Measurements from ENCODE around the gene ACER2.
"Not testable (repeated sequence)": the region's sequence is repeated elsewhere in the genome, so short reads cannot be mapped to it uniquely, and the experiment has no call there.

Gene ACER2

DNA sequence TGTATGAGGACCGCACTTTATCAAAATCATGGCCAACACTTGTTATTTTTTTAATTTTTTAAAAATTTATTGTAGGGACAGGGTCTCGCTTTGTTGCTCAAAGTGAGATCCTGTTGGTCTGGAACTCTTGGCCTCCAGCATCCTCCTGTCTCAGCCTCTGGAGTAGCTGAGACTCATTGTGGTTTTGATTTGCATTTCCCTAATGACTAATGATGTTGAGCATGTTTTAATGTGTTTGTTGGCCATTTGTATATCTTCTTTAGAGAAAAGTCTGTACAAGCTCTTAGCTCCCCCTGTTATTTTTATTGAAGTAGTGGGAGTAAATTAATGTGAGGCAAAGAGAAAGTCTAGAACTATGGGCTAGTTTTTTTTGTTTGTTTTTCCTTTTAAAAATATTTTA lies 27.2 kb upstream of the ACER2 start:
- no peak overlapping the region for H3K27ac ChIP-seq (ENCODE audit: low read length)
- H3K27me3 ChIP-seq (ENCODE audit: control insufficient read depth, insufficient read depth, low read length) = no peaks in the 10 kb centered on the region
- no peak overlapping the region for H3K9ac ChIP-seq (ENCODE audit: low read length)
- no peaks in the 10 kb centered on the region for H3K9me3 ChIP-seq (ENCODE audit: control insufficient read depth, low read depth, low read length)
- H3K4me3 ChIP-seq (ENCODE audit: low read length) = no peak overlapping the region
- peaks cover 11% of the 10 kb centered on the region for H3K4me1 ChIP-seq (ENCODE audit: control insufficient read depth, low read depth, low read length)
- H3K36me3 ChIP-seq (ENCODE audit: control insufficient read depth, low read depth, low read length) = peaks cover 27% of the 10 kb centered on the region

DNA sequence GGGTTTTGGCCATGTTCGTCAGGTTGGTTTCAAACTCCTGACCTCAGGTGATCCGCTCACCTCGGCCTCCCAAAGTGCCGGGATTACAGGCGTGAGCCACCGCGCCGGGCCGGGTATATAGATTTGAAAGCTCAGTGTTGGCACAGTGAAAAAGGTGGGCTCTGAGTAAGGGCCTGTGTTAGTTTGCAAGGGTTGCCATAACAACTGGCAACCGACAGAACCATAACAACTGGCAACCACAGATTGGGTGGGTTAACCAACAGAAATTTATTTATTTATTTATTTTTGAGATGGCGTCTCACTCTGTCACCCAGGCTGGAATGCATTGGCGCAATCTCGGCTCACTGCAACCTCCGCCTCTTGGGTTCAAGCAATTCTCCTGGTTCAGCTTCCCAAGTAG lies 23.6 kb upstream of the ACER2 start:
- H3K9me3 ChIP-seq (ENCODE audit: control insufficient read depth, low read depth, low read length); H3K9ac ChIP-seq (ENCODE audit: low read length); H3K27ac ChIP-seq (ENCODE audit: low read length); H3K4me1 ChIP-seq (ENCODE audit: control insufficient read depth, low read depth, low read length); H3K36me3 ChIP-seq (ENCODE audit: control insufficient read depth, low read depth, low read length); H3K27me3 ChIP-seq (ENCODE audit: control insufficient read depth, insufficient read depth, low read length); H3K4me3 ChIP-seq (ENCODE audit: low read length): not testable (repeated sequence)

DNA sequence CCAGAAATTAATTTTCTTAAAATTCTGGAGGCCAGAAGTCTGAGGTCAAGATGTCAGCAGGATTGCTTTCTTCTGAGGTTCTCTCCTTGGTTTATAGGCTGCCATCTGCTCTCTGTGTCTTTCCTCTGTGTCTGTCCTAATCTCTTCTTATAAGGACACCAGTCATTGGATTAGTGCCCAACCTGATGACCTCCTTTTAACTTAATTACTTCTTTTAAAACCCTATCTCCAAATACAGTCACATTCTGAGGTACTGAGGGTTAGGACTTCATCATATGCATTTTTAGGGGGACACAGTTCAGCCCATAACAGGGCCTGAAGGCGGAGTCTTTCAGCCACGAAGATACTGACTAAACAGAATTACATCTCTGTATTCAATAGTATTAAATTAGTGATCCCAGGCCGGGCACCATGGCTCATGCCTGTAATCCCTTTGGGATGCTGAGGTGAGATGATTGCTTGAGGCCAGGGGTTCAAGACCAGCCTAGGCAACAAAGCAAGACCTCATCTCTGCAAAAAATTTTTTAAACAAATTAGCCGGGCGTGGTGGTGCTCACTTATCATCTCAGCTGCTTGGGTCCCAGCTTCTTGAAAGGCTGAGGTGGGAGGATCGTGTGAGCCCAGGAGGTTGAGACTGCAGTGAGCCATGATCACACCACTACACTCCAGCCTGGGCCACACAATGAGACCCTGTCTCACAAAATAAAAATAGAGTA lies 22.9 kb upstream of the ACER2 start:
- H3K9ac ChIP-seq (ENCODE audit: low read length) = no peak overlapping the region
- H3K9me3 ChIP-seq (ENCODE audit: control insufficient read depth, low read depth, low read length) = no peaks in the 10 kb centered on the region
- no peak overlapping the region for H3K4me3 ChIP-seq (ENCODE audit: low read length)
- H3K36me3 ChIP-seq (ENCODE audit: control insufficient read depth, low read depth, low read length) = no peaks in the 10 kb centered on the region
- no peaks in the 10 kb centered on the region for H3K4me1 ChIP-seq (ENCODE audit: control insufficient read depth, low read depth, low read length)
- no peak overlapping the region for H3K27ac ChIP-seq (ENCODE audit: low read length)
- H3K27me3 ChIP-seq (ENCODE audit: control insufficient read depth, insufficient read depth, low read length) = no peaks in the 10 kb centered on the region

DNA sequence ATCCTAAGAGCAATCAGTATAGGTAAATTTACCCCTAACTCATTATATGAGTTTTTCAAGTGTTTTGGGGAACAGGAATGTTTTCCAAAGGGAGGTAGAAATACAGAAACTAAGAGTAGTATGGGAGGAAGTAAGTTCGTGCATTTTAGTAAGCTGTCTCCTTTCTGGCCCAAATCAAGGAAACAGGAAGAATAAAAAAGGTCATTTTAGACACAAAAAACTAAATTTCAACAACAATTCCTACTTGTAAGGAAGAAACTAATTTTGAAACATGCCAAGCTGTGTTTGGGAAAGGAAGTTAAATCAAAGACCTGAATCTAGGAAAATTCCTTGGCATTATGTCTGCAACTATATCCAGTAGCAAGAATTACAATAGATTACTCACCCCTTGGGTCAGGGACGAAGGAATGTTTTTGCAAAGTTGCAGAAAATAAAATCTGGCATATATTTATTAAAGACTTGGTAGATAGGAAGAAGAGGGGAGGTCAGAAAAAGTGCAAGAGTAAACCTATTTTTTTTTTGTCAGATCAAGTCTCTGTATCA lies 22.2 kb upstream of the ACER2 start:
- H3K4me3 ChIP-seq (ENCODE audit: low read length) = no peak overlapping the region
- H3K27ac ChIP-seq (ENCODE audit: low read length) = no peak overlapping the region
- no peaks in the 10 kb centered on the region for H3K4me1 ChIP-seq (ENCODE audit: control insufficient read depth, low read depth, low read length)
- no peaks in the 10 kb centered on the region for H3K27me3 ChIP-seq (ENCODE audit: control insufficient read depth, insufficient read depth, low read length)
- H3K36me3 ChIP-seq (ENCODE audit: control insufficient read depth, low read depth, low read length) = no peaks in the 10 kb centered on the region
- no peak overlapping the region for H3K9ac ChIP-seq (ENCODE audit: low read length)
- H3K9me3 ChIP-seq (ENCODE audit: control insufficient read depth, low read depth, low read length) = no peaks in the 10 kb centered on the region

DNA sequence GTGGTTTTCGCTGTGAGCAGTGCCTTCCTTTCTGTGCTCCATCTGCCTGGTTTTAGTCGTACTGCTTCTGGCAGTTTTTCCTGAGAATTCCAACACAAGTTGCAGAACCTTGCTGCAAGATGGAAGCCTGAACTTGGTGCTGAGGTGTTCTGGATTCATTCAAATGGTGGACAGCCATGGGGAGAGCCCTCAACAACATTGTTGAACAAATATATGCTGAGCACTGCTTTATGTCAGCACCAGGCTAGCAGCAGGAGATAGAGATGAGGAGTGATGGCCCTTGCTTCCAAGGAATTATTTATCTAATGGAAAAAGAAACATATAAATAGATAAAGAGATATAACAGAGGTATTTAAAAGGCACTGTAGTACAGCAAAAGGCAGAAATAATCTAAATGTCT lies 21.5 kb upstream of the ACER2 start:
- Histone ChIP-seq H3K27ac (ENCODE audit: low read length) (no peak overlapping the region), H3K27me3 (ENCODE audit: control insufficient read depth, insufficient read depth, low read length) (no peaks in the 10 kb centered on the region), H3K4me3 (ENCODE audit: low read length) (no peak overlapping the region), H3K9ac (ENCODE audit: low read length) (no peak overlapping the region), H3K9me3 (ENCODE audit: control insufficient read depth, low read depth, low read length) (no peaks in the 10 kb centered on the region), H3K36me3 (ENCODE audit: control insufficient read depth, low read depth, low read length) (no peaks in the 10 kb centered on the region), H3K4me1 (ENCODE audit: control insufficient read depth, low read depth, low read length) (no peaks in the 10 kb centered on the region)

DNA sequence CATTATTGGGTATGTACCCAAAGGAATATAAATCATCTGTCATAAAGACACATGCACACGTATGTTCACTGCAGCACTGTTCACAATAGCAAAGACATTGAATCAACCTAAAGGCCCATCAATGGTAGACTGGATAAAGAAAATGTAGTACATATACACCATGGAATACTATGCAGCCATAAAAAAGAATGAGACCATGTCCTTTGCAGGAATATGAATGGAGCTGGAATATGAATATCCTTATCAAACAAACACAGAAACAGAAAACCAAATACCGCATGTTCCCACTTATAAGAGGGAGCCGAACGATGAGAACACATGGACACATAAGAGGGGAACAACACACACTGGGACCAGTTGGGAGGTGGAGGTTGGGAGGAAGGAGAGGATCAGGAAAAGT lies 19.3 kb upstream of the ACER2 start:
- not testable (repeated sequence) for H3K4me1 ChIP-seq (ENCODE audit: control insufficient read depth, low read depth, low read length); H3K9ac ChIP-seq (ENCODE audit: low read length); H3K27me3 ChIP-seq (ENCODE audit: control insufficient read depth, insufficient read depth, low read length); H3K4me3 ChIP-seq (ENCODE audit: low read length); H3K36me3 ChIP-seq (ENCODE audit: control insufficient read depth, low read depth, low read length); H3K27ac ChIP-seq (ENCODE audit: low read length); H3K9me3 ChIP-seq (ENCODE audit: control insufficient read depth, low read depth, low read length)

DNA sequence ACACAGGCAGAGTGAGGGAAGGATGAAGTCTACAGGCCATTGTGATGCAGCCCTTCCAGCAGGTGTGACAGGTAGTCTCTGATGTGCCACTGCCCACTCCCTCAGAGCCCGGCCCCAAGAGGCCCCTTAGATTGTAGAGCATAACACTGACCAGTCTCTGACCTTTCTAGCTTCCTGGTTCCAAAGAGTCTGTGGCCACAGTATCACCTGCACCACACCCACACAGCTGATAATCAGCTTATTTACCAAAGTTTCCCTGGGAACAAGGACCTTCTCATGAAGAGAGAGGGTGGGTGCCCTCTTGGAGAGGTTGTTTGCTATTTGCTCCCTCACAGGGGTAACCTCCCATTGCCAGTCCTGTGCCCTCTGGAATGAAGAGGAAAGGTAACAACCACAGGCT lies 11.0 kb upstream of the ACER2 start:
- Histone ChIP-seq H3K27me3 (ENCODE audit: control insufficient read depth, insufficient read depth, low read length) (no peaks in the 10 kb centered on the region), H3K9ac (ENCODE audit: low read length) (no peak overlapping the region), H3K36me3 (ENCODE audit: control insufficient read depth, low read depth, low read length) (no peaks in the 10 kb centered on the region), H3K4me3 (ENCODE audit: low read length) (no peak overlapping the region), H3K9me3 (ENCODE audit: control insufficient read depth, low read depth, low read length) (no peaks in the 10 kb centered on the region), H3K4me1 (ENCODE audit: control insufficient read depth, low read depth, low read length) (no peaks in the 10 kb centered on the region), H3K27ac (ENCODE audit: low read length) (no peak overlapping the region)

DNA sequence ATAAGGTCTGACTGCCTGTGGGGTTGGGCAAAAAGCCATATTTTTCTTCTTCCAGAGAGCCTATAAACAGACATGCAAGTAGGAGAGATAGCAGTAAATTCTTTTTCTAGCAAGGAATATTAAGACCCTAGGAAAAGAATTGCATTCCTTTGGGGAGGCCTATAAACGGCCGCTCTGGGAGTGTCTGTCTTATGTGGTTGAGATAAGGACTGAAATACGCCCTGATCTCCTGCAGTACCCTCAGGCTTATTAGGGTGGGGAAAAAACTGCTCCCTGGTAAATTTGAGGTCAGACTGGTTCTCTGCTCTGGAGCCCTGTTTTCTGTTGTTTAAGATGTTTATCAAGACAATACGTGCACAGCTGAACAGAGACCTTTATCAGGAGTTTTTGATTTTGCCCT lies 5.6 kb upstream of the ACER2 start:
- not testable (repeated sequence) for H3K27ac ChIP-seq (ENCODE audit: low read length); H3K36me3 ChIP-seq (ENCODE audit: control insufficient read depth, low read depth, low read length); H3K27me3 ChIP-seq (ENCODE audit: control insufficient read depth, insufficient read depth, low read length); H3K9ac ChIP-seq (ENCODE audit: low read length); H3K4me3 ChIP-seq (ENCODE audit: low read length); H3K9me3 ChIP-seq (ENCODE audit: control insufficient read depth, low read depth, low read length); H3K4me1 ChIP-seq (ENCODE audit: control insufficient read depth, low read depth, low read length)

DNA sequence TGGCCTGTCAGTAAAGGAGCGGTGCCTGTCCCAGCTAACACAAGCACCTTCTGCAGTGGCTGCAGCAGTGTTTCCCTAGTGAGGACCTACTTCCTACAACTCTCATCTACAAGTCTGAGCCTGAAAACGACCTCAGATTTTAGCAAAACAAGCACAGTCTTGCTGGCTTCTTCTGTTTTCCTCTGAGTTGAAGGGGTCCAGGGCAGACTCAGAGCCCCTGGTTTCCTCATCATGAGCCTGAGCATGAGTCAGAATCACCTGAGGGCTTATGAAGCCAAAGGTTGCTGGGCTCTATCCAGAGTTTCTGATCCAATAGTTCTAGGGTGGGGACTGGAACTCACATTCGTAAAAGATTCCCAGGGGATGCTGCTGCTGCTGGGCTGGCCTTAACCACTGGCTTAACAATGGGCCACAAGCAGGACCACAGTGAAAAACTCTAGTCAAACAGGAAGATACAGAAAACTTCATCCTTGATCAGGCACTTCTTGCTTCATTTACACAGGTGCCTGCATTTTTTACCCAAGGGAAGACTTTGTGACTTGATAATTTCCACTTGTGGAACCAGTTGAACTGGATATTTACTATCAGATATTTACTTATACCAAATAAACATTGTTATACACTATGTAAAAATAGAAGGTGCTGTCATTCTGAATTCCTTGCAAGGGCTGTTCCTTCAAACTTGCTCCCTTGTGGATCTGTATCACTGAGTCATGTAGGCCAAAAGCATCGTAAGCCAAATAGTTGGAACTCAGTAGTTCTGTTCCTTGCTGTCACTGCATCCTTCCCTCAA lies 4.3 kb upstream of the ACER2 start:
- Histone ChIP-seq H3K4me1 (ENCODE audit: control insufficient read depth, low read depth, low read length) (peaks cover 4% of the 10 kb centered on the region), H3K9me3 (ENCODE audit: control insufficient read depth, low read depth, low read length) (no peaks in the 10 kb centered on the region), H3K36me3 (ENCODE audit: control insufficient read depth, low read depth, low read length) (no peaks in the 10 kb centered on the region), H3K4me3 (ENCODE audit: low read length) (no peak overlapping the region), H3K27me3 (ENCODE audit: control insufficient read depth, insufficient read depth, low read length) (peaks cover 8% of the 10 kb centered on the region), H3K9ac (ENCODE audit: low read length) (no peak overlapping the region), H3K27ac (ENCODE audit: low read length) (no peak overlapping the region)

DNA sequence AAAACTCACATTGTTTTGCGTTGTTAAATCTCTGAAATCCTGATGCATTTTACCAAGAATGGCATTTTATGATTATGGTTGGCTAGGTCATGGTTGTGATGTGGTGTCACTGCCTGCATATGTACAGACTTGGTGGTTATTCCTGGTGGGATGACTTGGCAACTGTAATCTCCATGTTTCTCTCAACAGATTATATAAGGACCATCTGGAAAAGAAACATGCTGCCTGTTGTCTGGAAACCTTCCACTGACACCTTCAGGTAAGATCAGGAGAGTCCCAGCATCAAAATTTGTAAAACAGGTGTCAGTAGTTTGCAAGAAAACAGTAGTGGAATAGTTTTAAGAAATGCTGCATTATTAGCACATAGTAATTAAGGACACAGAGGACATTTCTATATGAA lies 3.0 kb upstream of the ACER2 start:
- Histone ChIP-seq H3K9ac (ENCODE audit: low read length) (no peak overlapping the region), H3K27me3 (ENCODE audit: control insufficient read depth, insufficient read depth, low read length) (peaks cover 12% of the 10 kb centered on the region), H3K36me3 (ENCODE audit: control insufficient read depth, low read depth, low read length) (no peaks in the 10 kb centered on the region), H3K4me3 (ENCODE audit: low read length) (no peak overlapping the region), H3K27ac (ENCODE audit: low read length) (no peak overlapping the region), H3K4me1 (ENCODE audit: control insufficient read depth, low read depth, low read length) (peaks cover 9% of the 10 kb centered on the region), H3K9me3 (ENCODE audit: control insufficient read depth, low read depth, low read length) (no peaks in the 10 kb centered on the region)

DNA sequence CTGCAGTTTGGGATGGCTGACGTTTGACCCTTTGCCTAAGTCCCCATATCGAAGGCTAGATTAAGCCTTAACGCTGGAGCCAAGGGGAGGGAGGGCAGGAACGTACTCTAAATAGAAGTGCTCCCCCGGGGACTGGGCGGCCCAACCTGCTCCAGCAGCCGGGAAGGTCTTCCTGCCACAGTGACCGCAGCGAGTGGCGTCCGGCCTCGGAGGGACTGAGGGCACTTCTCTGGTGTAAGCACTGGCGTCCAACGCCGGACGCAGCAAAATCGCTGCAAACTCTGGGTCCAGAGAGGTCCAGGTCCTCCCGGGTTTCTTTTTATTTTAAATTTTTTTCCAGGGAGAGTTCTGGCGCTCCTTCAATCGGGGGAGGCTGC lies 505 bp upstream of the ACER2 start:
- peaks cover 12% of the 10 kb centered on the region for H3K27me3 ChIP-seq (ENCODE audit: control insufficient read depth, insufficient read depth, low read length)
- H3K4me3 ChIP-seq (ENCODE audit: low read length) = peak overlapping the region; percentile 95
- H3K9me3 ChIP-seq (ENCODE audit: control insufficient read depth, low read depth, low read length) = no peaks in the 10 kb centered on the region
- H3K4me1 ChIP-seq (ENCODE audit: control insufficient read depth, low read depth, low read length) = peaks cover 9% of the 10 kb centered on the region
- H3K27ac ChIP-seq (ENCODE audit: low read length) = no peak overlapping the region
- H3K36me3 ChIP-seq (ENCODE audit: control insufficient read depth, low read depth, low read length) = no peaks in the 10 kb centered on the region
- no peak overlapping the region for H3K9ac ChIP-seq (ENCODE audit: low read length)
